HepG2 (cell line): ENCODE results near the gene ZNF217. TPM values are rescaled to one million over a fixed set of nuclear protein-coding genes. Genes with fewer than 3 reads are reported as not detected.
A peak's percentile ranks its signal among the peaks of the same experiment; 100 is the strongest.

ENCODE experiments used
- FOXP4 ChIP-seq: sonication (generic); formaldehyde crosslinking; IDR thresholded peaks from 2 replicates; pipeline ENCODE4 v1.4.0; 2020; ENCODE audit warnings: missing genetic modification reagents
- HOMEZ ChIP-seq: IDR thresholded peaks from 2 replicates; pipeline ENCODE4 v1.6.1; 2016; ENCODE audit warnings: low read depth
- MTERF4 ChIP-seq: sonication (generic); formaldehyde crosslinking; IDR thresholded peaks from 2 replicates; pipeline ENCODE4 v1.8.0; 2023; ENCODE audit warnings: mild to moderate bottlenecking, missing genetic modification reagents
- TFDP2 ChIP-seq: sonication (generic); formaldehyde crosslinking; IDR thresholded peaks from 2 replicates; pipeline ENCODE4 v1.4.0; 2020; ENCODE audit warnings: missing genetic modification reagents
- TOE1 ChIP-seq: sonication (generic); formaldehyde crosslinking; IDR thresholded peaks from 2 replicates; pipeline ENCODE4 v1.4.0; 2020; ENCODE audit warnings: mild to moderate bottlenecking, missing genetic modification reagents
- ZBTB2 ChIP-seq: sonication (generic); formaldehyde crosslinking; IDR thresholded peaks from 2 replicates; pipeline ENCODE4 v1.8.0; 2022; ENCODE audit warnings: low read depth, missing genetic modification reagents
- ZC3H13 ChIP-seq: sonication (generic); formaldehyde crosslinking; IDR thresholded peaks from 2 replicates; pipeline ENCODE4 v1.8.1; 2023; ENCODE audit warnings: mild to moderate bottlenecking, missing genetic modification reagents, moderate library complexity
- ZNF318 ChIP-seq: sonication (generic); formaldehyde crosslinking; IDR thresholded peaks from 2 replicates; pipeline ENCODE4 v1.4.0; 2020; ENCODE audit warnings: mild to moderate bottlenecking, missing genetic modification reagents
- ZNF615 ChIP-seq: sonication (generic); formaldehyde crosslinking; IDR thresholded peaks from 2 replicates; pipeline ENCODE4 v1.5.0; 2020; ENCODE audit warnings: mild to moderate bottlenecking, missing genetic modification reagents, borderline replicate concordance
- ZNF709 ChIP-seq: sonication (generic); formaldehyde crosslinking; IDR thresholded peaks from 2 replicates; pipeline ENCODE4 v1.5.0; 2020; ENCODE audit warnings: mild to moderate bottlenecking, missing genetic modification reagents
- polyA plus RNA-seq, 8 experiments: library from polyadenylated mRNA; depleted of rRNA in 3 of 8; stranded (reverse) in 7 of 8; unstranded in 1 of 8; fragments of >200 nt; fragmentation: Illumina TruSeq in 4 of 8; extraction: Trizol in 4 of 8; gene quantifications; 2 replicates each; pipeline versions ENCODE4 v1.2.1 to v1.2.3, GENCODE V29; 2011 to 2016; ENCODE audit warnings: low read depth in 4 of 8, missing spikeins in 1 of 8, mixed read lengths in 1 of 8; ENCODE audit not compliant: insufficient read depth in 1 of 8
- total RNA-seq, 5 experiments: library from RNA; depleted of rRNA; stranded (reverse); fragments of >200 nt; fragmentation: Illumina TruSeq; extraction: Trizol; gene quantifications; 2 replicates each; pipeline ENCODE4 v1.2.3, GENCODE V29; 2016; ENCODE audit warnings: low read depth in 1 of 5

Gene ZNF217
- total and polyA plus RNA-seq, 2 of the 13 experiments (the other 11 are each of a cell fraction or from before 2014, with no cell fraction given), result 22.3 to 29.8 TPM

GRCh38 chr20:53623454-53624211, 30.0 kb upstream of the ZNF217 start (continued):
- peak; percentile 48; the same call in 1 of the 2 replicates for TF ChIP-seq TFDP2 (CRISPR knock-in tag)
- TF ChIP-seq MTERF4, result no peak
- TF ChIP-seq ZNF318 (CRISPR knock-in tag), result no peak
- peak; percentile 34; the same call in 1 of the 2 replicates for TF ChIP-seq FOXP4
- TF ChIP-seq ZBTB2 (CRISPR knock-in tag), result no peak
- no peak for TF ChIP-seq ZNF709 (CRISPR knock-in tag)
- no peak for TF ChIP-seq ZNF615 (CRISPR knock-in tag)
- peak; percentile 29; the same call in 1 of the 2 replicates for TF ChIP-seq TOE1 (CRISPR knock-in tag)
- no peak for TF ChIP-seq ZC3H13
- peak; percentile 40; the same call in 1 of the 2 replicates for TF ChIP-seq HOMEZ
